Astrocyte of the hippocampus (primary cell): ENCODE measurements around the gene SEMA5B.

ENCODE experiments used
- DNase-seq: peaks from one replicate; pipeline ENCODE4 v3.0.0; 2011; ENCODE audit warnings: low read depth, low spot score

Gene SEMA5B

DNA sequence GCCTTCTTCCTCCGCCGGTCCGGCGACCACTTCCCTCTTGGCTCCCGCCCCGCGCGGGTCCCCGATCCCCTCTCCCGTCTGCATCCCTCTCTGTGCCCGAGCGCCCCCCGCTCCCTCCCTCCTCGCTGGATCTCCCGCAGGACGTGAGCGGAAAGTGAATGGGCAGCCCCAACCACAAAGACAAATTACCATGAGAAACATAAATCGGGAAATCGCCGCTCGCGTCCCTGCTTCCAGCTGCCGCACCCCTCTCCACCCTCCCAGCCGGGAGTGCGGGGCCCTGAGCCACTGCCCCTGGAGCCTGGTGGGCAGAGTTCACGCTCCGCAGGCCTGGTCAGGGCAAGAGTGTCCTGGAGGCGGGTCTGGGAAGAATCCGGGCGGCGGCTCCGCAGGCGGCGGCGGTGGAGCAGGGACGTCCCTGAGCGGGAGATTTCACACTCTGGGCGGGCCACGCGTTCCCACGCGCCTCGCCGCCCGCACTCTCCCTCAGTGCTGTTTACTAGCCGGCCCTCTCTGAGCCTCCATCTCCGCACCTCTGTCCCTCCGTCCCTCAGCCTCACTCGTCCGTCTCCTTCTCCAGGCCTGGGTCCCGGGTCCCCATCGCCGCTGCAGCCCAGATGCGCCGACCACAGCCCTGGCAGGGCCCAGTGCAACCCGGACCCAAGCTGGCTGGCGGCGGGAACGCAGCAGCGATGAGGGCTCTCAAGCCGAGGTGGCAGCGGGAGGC is 835 bp downstream of the SEMA5B start:
- peak; percentile 58 for DNase-seq

DNA sequence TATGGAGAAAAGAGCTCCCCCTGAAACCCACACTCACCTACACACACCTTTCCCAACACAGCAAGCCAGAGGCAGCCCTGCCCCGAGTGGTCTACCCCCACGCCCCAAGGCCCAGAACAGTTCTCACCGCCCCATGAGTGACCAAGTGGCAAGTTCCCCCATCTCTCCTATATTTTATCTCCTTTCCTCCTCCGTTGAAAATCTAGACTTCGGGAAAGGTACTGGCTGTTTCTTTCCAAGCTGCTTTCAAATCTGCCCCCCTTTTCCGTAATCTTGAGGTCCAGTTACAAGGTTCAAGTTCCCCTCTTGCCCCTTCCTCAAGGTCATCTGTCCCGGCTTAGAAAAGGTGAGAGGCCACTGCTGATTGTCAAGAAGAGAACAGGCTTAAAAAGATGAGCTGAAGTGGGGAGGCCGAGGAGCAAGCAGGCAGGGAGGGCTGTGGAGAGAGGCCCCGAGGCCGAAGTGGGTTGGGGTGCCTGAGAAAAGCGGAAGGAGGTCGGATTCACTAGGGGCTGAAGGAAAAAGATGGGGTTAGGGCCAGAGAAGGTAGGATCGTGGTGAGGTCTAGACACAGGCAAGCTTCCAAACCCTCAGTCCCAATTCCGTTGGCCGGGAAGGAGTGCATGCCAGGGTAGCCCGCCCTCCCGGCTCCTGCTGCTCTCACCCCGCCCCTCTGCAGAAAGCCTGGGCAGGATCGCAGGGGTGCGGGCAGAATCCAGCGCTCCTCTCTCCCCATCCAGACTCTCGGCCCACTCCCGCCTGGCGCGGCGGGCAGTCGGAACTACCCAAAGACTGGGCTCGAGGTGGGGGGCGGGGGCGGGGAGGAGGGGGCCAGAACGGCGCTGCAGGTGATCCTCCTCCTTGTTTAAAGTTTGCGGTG is 1.7 kb downstream of the SEMA5B start:
- DNase-seq: peak; percentile 77

DNA sequence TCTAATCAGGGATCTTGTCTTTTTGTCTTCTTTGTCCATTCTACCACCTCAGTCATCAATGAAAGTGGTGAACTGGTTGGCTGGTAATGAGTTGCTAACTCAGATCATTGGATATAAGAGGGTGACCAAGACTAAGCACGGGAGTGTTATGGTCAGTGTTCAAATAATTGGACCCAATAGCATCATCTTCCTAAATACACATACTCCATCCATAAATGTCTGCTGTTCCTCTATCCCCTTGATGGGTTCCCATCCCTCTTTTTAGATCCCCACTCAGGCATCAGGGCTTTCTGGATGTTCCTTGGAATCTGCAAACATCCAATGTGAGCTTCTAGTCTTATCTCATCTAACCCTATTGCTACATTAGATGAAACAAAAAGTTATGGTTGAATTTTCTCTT is 3.5 kb downstream of the SEMA5B start:
- DNase-seq: no peak

DNA sequence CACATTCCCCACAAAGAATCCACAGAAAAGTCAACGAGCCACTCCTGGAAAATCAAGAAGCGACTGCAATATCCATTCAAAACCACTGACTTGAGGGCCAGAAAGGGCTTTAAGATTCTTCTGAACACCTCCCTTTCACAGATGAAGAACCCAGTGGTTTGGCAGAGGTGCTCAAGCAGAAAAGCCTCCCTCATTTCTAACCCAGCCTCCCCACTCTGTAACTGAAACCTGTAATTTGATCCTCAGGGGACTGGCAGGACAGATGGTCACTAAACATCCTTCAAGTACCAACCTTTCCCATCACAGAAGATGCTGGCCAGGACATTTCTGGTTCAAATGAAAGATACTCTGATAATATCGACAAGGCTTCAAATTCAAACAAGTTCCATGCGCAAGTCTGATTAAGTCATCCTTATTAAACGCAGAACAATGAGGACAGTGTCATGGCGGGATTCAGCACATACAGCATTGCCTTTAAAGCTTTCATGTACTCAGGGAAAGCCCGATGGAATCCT is 5.5 kb downstream of the SEMA5B start:
- no peak for DNase-seq

DNA sequence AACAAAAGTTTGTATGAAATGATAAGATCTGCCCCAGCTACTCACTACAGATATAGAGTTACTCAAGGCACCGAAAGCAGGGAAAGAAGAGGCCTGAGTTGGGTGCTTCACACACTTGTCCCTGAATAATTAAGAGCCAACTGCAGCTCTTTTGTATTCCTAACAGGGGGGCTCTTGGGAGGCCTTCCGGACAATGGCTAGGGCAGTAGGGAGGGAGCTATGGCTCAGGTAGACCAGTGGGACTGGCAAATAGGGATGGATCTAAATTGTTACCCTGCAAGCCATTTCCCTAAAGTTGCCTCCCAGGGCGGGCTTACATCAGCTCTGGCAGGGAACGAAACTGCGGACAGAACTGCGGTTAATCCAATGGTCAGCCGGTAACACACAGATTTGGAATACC is 6.2 kb downstream of the SEMA5B start:
- no peak for DNase-seq

DNA sequence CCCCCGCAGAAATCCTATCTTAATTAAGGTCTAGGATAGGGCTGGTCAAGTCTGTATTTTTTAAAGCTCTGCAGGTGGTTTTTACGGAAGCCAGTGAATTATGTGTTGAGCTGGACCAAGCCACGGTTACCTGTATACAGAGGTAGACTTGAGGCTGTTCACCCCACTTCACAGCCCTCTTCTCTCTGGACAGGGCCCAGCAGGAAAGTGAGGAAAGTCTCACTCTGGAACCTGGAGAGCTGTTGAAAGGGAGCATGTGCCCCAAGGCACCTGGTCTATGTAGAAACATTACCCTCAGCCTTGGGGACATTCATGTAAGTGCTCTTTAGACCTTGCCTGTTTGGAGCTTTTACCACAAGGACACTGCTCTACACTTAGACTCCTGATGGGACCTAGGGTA is 6.9 kb downstream of the SEMA5B start:
- no peak for DNase-seq

DNA sequence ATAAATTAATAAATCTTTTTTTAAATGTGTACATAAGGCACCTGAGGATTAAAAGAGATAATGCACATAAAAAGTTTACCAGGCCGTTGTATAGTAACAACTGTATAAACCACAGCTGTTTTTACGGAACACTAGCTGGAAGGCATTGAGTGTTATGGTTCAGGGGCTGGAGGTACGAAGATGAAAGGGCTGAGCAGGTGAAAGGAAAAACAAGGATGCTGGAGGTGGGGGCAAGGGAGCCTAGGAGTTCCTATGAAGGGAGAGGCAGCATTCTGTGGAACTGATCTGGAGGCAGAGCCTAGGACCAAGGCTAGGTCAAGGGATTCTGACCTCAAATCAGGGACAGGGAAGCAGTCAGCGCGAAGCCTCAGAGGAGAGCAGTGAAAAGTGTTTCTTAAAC is 8.0 kb downstream of the SEMA5B start:
- no peak for DNase-seq

DNA sequence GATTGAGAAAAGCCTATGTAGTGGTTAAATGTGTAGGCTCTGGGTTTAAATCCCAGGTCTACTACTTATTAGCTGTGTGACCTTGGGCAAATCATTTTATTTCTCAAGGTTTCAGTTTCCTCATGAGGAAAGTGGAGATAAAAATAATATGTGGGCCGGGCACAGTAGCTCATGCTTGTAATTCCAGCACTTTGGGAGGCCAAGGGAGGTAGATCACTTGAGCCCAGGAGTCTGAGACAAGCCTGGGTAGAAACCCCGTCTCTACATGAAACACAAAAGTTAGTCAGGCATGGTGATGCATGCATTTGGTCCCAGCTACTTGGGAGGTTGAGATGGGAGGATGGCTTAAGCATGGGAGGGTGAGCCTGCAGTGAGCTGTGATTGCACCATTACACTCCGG is 8.4 kb downstream of the SEMA5B start:
- no peak for DNase-seq

DNA sequence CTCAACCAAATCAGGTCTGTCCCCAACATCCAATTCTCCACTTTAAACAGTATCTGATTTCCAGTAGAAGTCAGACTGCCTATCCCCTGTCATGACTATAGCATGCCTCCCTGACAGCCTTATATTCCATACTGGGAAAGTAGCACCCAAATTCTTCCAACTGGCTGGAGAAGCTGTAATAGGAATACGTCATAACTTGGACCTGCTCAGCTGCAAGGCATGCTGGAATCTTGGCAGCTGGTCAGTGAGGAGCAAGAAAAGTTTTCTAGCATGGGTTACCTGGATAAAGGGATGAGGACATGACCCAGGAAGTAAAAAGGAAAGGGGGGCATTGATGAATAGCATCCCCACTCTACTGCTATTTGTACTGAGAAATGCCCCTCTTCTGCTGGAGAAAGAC is 8.9 kb downstream of the SEMA5B start:
- DNase-seq: peak; percentile 16

DNA sequence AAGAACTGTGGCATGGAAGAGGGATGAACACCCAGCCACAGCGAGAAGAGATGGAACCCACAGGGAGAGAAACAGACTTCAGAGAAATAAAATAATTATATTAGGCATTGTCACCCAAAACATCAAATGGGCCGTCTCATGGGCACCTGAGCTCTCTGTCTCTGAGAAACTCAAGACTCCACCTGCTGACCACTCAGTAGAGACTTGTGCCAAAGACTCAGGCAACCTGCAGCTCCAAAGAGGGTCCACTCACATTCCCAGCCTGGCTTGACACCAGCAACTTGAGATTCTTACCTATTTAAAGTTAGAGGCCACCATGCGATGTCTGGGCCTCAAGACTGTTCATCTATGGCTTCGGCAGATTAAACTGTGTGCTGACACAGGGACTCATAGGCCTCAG is 12.0 kb downstream of the SEMA5B start:
- no peak for DNase-seq

DNA sequence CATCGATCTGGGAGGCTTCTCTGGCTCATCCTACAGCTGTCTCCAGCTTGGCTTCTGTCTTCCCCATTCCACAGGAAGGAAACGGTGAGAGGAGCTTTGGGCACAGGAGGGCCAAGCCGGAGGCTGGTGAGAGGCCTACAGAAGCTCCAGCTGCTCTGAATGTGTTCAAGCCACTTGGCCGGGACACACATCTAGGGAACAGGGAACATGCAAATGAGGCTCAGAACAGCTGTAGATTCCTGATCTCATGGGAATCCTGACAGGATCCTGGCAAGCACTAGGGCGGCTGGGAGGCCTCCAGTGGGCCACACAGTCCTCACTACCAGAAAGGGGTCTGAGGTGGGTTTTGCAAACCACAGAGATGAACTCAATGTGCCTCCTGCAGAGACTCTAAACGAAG is 13.7 kb downstream of the SEMA5B start:
- DNase-seq: no peak

DNA sequence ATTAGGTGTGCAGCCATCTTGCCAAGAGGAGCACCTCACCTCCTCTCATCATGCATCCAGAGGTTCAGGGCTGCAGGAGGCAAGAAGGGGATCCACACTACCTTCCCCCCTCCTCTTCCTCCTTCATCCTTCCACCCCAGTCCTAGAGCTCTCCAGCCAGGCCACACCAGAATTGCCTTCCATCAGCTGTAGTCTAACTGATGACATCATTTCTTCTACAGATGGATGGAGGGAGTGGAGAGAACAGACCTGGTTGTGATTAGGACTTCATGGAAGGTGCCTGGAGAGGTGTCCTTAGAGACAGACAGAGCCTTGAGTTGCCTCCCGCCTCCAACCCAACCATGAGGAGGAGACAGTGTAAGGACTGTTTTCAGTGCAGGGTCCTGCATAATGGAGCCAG is 14.9 kb downstream of the SEMA5B start:
- no peak for DNase-seq

DNA sequence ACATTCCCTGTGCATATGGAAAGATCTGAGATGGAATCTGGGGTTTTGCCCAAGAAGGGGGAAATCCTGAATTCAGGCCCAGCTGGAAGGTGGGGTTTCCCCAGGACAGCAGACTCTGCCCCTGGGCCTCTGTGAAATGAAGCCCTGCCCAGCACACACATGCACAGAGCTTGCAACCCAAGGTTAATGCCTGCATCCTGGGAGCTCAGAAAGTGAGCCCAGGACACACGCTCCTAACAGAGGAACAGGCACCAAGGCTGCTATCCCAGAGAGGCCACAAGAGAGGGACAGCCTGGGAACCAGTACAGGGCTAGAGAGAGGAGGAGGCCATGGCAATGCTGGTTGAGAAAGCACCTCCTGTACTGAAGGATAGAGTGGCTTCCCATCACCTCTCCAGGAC is 16.1 kb downstream of the SEMA5B start:
- DNase-seq: no peak

DNA sequence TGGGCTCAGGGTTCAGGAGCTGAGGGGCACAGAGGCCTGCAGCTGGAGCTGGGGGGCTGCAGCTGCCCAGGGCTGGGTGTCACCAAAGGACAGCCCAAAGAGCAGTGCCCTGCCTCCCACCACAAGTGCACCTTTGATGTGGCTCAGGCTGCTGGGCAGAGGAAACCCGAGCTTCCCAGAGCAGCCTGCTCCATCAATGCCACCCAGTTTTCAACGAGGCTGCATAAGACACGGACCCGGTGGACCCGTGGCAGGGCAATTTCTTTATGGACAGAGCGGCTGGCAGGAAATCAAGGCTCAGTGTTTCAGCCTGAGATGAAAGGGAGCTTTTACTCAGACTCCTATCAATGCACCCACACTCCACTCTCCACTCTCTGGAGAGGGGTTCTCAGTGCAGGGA is 18.7 kb downstream of the SEMA5B start:
- no peak for DNase-seq

DNA sequence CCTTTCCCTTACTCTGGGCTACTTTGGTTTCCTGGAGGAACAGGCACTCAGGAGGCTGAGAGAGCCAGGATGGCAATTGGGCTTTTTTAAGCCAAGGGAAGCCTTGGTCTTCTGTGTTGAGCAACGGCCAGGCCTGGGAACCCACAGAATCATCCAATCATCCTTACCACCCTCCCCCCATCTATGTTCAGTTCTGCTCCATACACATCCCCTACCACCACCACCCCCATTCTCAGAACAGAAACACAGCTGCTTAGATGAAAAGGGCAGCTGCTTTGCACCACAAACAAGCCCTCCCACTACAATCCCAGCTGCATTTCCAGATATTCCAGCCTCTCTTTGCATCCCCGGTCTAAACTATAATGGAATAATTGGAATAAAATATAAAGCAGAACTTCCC is 21.0 kb downstream of the SEMA5B start:
- no peak for DNase-seq

DNA sequence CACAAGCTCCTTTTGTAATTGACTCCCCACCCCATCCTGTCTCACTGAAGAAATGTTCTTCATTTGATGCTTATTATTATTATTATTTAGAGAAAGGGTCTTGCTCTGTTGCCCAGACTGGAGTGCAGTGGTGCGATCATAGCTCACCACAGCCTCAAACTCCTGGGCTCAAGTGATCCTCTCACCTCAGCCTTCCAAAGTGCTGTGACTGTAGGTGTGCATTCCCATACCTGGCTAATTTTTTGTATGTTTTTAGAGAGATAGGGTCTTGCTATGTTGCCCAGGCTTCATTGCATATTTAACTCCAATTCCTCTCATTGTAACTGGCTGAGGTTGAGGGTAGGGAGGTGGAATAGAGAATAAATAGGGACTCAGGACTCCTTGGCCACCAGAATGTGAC is 22.3 kb downstream of the SEMA5B start:
- no peak for DNase-seq

DNA sequence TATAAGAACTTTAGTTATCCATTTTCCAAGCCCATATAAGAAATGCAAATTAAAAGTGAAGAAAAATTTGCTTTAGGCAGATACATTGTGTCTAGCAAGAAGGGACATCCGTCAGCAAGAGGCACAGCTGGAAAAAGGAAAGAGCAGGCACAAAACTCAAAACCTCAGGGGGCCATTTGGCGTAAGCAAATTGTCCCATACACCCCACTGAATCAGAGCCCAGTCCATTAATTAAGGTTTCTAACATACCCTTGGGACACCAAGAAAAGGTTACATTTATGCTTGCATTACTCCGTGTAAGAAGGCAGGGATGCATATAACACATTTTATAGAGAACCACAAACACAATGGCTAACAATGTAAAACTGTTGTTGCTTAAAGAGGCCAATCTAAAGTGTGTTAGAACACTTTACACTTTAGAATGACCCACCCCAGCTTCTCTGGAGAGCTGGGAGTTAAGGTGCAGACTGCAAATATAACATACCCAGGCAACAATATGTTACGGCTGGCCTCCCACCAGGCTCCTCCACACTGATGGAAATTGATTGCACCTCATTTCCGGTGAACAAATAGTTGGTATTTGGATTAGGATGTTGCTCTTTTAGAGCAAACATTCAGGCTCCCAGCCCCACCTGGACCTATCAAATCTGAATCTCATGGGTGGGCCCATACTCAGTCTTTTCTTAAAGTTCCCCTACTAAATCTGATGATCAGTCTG is 23.2 kb downstream of the SEMA5B start:
- DNase-seq: no peak

DNA sequence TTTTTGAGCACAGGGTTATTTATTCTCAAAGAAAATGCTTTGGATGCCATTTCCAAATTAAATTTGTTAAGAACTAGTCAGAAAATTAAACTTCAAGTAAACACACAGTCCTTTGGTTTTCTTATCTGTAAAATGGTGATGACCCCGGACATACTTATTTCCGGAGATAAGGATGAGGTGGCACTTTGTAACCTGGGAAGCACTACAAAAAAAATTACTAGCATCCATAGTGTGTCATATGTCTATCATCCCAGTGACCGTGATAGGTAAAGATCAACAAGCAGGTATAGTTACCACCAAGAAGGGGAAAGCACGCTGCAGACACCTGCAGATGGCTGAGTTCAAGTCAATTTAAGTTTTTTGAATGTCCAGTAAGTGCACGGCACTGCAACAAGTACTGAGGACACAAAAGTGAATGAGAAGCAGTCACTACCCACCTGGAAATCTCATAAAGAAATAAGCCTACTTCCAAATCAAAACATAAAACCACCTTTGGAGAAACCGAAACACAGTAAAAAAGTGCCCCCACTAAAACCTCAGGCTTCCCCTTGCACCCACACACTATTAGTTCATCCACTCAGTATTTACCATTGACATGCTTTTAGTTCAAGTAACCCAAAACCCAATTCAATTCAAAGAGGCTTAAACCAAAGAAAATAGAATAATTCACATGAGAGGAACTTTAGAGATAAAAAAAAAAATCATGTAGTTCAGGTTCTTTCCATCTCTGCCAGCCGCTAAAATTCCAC is 24.6 kb downstream of the SEMA5B start:
- no peak for DNase-seq

DNA sequence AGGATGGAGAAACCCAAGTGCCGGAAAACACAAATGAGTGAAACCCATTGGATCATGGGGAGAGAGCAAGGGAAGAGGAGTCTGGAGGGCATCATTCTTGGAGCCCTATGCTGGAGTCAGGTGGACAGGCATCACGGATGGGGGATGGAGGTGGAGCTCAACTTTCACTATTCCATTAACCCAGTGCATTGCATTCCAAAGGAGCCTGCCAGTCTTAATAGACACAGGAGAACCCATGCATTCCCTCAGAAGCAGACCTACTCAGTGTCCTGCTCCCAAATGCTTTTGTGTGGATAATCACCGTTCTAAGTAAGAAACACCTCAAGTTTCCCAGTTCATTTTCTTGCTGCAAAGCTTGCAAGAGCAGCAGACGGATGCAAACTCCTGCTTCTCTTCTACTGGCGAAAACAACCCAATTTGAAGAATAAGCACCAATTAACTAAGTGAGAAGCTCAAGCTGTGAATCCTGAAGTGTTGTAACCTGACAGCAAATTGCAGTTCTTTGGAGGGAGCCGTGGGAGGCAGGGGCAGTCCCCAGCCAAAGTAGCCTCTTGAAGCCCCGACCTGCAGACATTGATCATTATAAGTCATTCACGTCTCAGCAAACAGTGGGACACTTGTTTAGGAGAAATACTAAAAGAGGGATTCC is 25.3 kb downstream of the SEMA5B start:
- DNase-seq: no peak

DNA sequence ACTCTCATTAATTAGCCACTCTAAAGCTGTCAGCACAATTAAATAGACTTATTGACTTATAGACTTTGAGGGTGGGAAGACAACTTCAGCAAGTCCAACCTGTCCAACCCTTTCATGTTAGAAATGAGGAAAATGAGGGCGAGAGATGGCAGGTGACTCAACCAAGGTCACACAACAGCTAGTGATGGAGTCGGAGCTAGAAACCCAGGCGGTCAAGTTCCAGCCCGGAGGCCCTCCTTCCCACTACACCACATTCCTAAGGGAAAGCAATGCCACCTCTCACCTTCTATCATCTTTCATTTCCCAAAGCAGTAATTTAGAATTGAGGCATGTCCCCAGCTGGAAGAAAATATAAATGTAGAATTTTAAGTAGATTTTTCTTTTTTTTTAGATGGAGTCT is 28.7 kb downstream of the SEMA5B start:
- DNase-seq: no peak

DNA sequence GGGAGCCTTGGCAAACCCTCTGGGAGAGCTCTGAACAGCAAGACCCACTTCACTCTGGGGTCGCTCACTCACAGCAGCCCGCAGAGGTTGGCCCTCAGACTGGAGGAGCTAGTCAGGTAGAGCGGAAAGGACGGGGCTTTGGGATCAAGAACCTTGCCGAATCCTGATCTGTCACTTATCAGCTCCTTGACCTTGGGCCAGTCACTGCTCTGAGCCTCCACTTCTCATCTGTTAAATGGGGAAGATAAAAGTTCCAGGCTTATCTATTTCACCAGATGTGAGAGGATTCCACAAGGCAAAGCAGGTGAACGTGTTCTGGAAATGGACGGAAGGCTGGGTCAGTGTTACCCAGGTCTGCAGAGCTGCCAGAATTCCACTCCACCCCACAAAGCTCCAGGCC is 29.4 kb downstream of the SEMA5B start:
- no peak for DNase-seq
